Adrenal gland (tissue), 12 donors: ENCODE results near the gene C9orf153. TPM values are rescaled to one million over a fixed set of nuclear protein-coding genes. Genes with fewer than 3 reads are reported as not detected.

Experiments
- DNase-seq, 7 donors: peaks; one replicate each; pipeline ENCODE4 v3.0.0-alpha.2; 2019 to 2020
- H3K27ac ChIP-seq, 5 donors: fragments of 200-600 bp; sonication (generic) in 4 of 5; 1 replicate in 3 of 5; 2 replicates in 2 of 5; pipeline versions ENCODE4 v1.5.1 to v1.8.0; 2016 to 2020; ENCODE audit warnings: mild to moderate bottlenecking in 1 of 5
- H3K27me3 ChIP-seq: fragments of 200-600 bp; 2 replicates; pipeline ENCODE4 v1.8.0; 2021
- H3K36me3 ChIP-seq, 2 donors: fragments of 200-600 bp; replicated peaks in 1 of 2; 1 replicate in 1 of 2; 2 replicates in 1 of 2; pipeline versions ENCODE4 v1.5.1 to v1.8.0; 2018 to 2022
- H3K4me1 ChIP-seq, 2 donors: fragments of 200-600 bp; replicated peaks in 1 of 2; 1 replicate in 1 of 2; 2 replicates in 1 of 2; pipeline versions ENCODE4 v1.5.1 to v1.8.0; 2018 to 2021
- H3K4me3 ChIP-seq, 4 donors: fragments of 200-600 bp; sonication (generic) in 3 of 4; one replicate each; pipeline ENCODE4 v1.5.1; 2016 to 2018
- H3K9me3 ChIP-seq, 3 donors: fragments of 200-600 bp; sonication (generic) in 1 of 3; replicated peaks in 1 of 3; 1 replicate in 2 of 3; 2 replicates in 1 of 3; pipeline versions ENCODE4 v1.5.1 to v1.8.0; 2016 to 2021
- POLR2A ChIP-seq, 2 donors: fragments of 450-650 bp; IDR thresholded peaks; one replicate each; pipeline ENCODE4 v1.6.1; 2017; ENCODE audit warnings: antibody characterized with exemption in 2 of 2, mild to moderate bottlenecking in 2 of 2, moderate library complexity in 1 of 2
- WGBS, 4 donors: extraction: QIAGEN DNeasy Blood & Tissue Kit in 2 of 4; methylation state at CpG; one replicate each; pipeline versions ENCODE4 v1.1.5 to v1.1.7; 2013 to 2017; 5-methylcytosine and 5-hydroxymethylcytosine counted together
- intact Hi-C, 2 donors: fragments of 100-400 bp; cut with DNase I; formaldehyde crosslinking; loops; one replicate each; pipeline versions ENCODE4 v1.14.1 to v1.15.0; 2022 to 2023
- polyA plus RNA-seq, 3 donors: library from polyadenylated mRNA; stranded (reverse); fragments of 200-250 nt in 2 of 3; fragments of 350-450 nt in 1 of 3; fragmentation: Illumina TruSeq in 1 of 3; extraction: RNeasy Lipid Tissue Mini Kit (QIAGEN cat#74804) in 1 of 3; gene quantifications; one replicate each; pipeline ENCODE4 v1.2.3, GENCODE V29; 2013 to 2014
- total RNA-seq, 9 donors: library from RNA; depleted of rRNA in 4 of 9; stranded (reverse); fragments of >200 nt in 4 of 9; fragments of 120-200 nt in 1 of 9; fragmentation: NEBNext Ultra II Directional in 1 of 9; extraction: Animal tissue kit (Norgen Biotek cat#: 25700) in 1 of 9; gene quantifications; one replicate each; pipeline versions ENCODE4 v1.1.0 to v1.2.4, GENCODE V29; 2013 to 2023
- TF ChIP-seq, protein P1 (sequence below), 6 experiments: fragments of 450-650 bp in 4 of 6; fragments of 200-600 bp in 2 of 6; sonication (generic) in 1 of 6; IDR thresholded peaks; 1 replicate in 5 of 6; 2 replicates in 1 of 6; pipeline versions ENCODE4 v1.5.1 to v1.8.0; 2016 to 2021; ENCODE audit warnings: antibody characterized with exemption in 6 of 6, mild to moderate bottlenecking in 2 of 6, moderate library complexity in 1 of 6
- donor health status: healthy with polysubstance abuse.
- donor health status: Bipolar disorder and iron deficiency.
- donor health status: DM: yes; HTN: yes; CAD: no.
- donor health status: DM: no; HTN: no; CAD: no.
- donor health status: DM: no; HTN: no; CAD: no.
- donor health status: DM: yes; HTN: yes; CAD: no.

The C9orf153 gene
- total and polyA plus RNA-seq, 12 donors: 0.14 to 0.94 (median 0.37) TPM; not detected in 5

DNA sequence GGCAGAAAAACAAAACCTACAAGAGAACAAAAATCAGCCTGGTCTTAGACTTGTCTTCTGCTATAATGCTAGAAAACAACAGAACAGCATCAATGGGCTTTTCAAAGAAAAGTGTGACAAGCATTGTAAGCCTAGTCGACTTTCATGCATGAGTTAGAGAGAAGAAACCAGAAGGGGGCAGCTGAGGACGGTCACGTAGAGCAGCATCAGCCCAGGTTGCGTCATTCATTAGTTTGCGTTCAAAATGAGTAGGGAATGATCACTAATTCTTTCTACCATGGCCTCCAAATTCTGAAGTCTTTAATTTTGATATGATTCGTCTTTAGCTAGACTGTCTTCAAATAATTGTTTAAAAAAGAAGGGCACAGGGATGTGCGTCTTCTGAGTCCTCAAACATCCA lies 27.6 kb upstream of the C9orf153 start:
- no peak overlapping the region for H3K4me3 ChIP-seq
- no peak for TF ChIP-seq POLR2A (IDR thresholded peaks at IDR 0.05)
- TF ChIP-seq, protein P1, sequence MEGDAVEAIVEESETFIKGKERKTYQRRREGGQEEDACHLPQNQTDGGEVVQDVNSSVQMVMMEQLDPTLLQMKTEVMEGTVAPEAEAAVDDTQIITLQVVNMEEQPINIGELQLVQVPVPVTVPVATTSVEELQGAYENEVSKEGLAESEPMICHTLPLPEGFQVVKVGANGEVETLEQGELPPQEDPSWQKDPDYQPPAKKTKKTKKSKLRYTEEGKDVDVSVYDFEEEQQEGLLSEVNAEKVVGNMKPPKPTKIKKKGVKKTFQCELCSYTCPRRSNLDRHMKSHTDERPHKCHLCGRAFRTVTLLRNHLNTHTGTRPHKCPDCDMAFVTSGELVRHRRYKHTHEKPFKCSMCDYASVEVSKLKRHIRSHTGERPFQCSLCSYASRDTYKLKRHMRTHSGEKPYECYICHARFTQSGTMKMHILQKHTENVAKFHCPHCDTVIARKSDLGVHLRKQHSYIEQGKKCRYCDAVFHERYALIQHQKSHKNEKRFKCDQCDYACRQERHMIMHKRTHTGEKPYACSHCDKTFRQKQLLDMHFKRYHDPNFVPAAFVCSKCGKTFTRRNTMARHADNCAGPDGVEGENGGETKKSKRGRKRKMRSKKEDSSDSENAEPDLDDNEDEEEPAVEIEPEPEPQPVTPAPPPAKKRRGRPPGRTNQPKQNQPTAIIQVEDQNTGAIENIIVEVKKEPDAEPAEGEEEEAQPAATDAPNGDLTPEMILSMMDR (IDR thresholded peaks at IDR 0.05): peak in 5 of 6 experiments; percentile 16 to 42 (median 27)
- peaks cover 0 to 12% of the 10 kb centered on the region in 2 donors for H3K36me3 ChIP-seq
- H3K27ac ChIP-seq: peak overlapping the region in 1 of 5 donors; percentile 7
- intact Hi-C loops: no loop called here
- peaks cover 0 to 5% of the 10 kb centered on the region in 2 donors for H3K4me1 ChIP-seq
- WGBS, 4 donors: 48 to 72% (median 59%) methylated on average over 7 of the region's 7 CpGs
- H3K9me3 ChIP-seq: no peaks in the 10 kb centered on the region
- no peaks in the 10 kb centered on the region for H3K27me3 ChIP-seq
- DNase-seq: peak in 6 of 7 donors; percentile 31 to 80 (median 52)

DNA sequence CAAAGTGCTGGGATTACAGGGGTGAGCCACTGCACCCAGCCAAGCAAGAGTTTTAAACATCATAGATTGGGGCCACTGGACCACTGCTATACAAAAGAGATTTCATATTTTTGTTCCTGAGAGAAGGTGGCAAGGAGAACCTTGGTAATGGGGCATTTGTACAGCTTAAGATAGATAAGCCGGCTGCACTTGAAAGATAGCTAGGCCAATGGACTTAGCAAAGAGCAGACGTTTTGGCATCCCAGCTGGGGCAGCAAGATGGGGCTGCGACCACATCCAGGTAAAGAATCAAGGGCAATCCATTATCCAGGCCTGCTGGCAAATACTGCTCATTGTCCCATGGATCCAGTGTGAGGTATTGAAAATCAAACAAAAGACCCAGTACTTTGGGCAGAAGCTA lies 26.8 kb upstream of the C9orf153 start:
- no peak overlapping the region for H3K4me3 ChIP-seq
- H3K36me3 ChIP-seq: peaks cover 0 to 12% of the 10 kb centered on the region in 2 donors
- TF ChIP-seq POLR2A (IDR thresholded peaks at IDR 0.05): no peak
- TF ChIP-seq, protein P1 (IDR thresholded peaks at IDR 0.05): no peak
- H3K27ac ChIP-seq: no peak overlapping the region
- DNase-seq: no peak
- 48 to 62% (median 57%) methylated on average over 3 of the region's 3 CpGs for WGBS, 4 donors
- intact Hi-C loops: no loop called here
- no peaks in the 10 kb centered on the region for H3K9me3 ChIP-seq
- no peaks in the 10 kb centered on the region for H3K27me3 ChIP-seq
- peaks cover 2 to 7% of the 10 kb centered on the region in 2 donors for H3K4me1 ChIP-seq

DNA sequence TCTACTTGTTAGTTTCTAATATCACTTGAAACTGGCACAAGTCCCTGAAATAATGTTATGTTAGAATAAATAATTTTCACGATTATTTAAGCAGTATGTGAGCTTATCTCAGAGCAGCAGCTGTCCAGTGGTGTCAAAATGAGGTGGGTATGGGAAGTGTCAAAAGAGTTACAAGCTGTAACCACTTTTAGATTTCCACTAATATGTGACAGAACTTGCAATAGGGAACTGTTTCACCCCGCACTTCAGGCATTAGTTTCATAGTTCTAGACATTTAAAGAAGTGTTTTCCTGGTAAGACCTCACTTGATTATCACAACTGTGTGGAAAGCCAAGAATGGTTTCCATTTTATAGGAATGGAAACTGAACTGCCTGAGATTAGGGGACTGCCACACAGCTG lies 25.8 kb upstream of the C9orf153 start:
- Histone ChIP-seq H3K27me3 (no peaks in the 10 kb centered on the region), H3K27ac (no peak overlapping the region), H3K36me3 (peaks cover 0 to 12% of the 10 kb centered on the region in 2 donors), H3K4me1 (peaks cover 10 to 17% of the 10 kb centered on the region in 2 donors), H3K4me3 (no peak overlapping the region), H3K9me3 (no peaks in the 10 kb centered on the region)
- intact Hi-C loops: no loop called here
- DNase-seq: no peak
- 50 to 75% (median 70%) methylated on average over 2 of the region's 2 CpGs for WGBS, 4 donors
- TF ChIP-seq, protein P1 (IDR thresholded peaks at IDR 0.05): no peak
- no peak for TF ChIP-seq POLR2A (IDR thresholded peaks at IDR 0.05)

DNA sequence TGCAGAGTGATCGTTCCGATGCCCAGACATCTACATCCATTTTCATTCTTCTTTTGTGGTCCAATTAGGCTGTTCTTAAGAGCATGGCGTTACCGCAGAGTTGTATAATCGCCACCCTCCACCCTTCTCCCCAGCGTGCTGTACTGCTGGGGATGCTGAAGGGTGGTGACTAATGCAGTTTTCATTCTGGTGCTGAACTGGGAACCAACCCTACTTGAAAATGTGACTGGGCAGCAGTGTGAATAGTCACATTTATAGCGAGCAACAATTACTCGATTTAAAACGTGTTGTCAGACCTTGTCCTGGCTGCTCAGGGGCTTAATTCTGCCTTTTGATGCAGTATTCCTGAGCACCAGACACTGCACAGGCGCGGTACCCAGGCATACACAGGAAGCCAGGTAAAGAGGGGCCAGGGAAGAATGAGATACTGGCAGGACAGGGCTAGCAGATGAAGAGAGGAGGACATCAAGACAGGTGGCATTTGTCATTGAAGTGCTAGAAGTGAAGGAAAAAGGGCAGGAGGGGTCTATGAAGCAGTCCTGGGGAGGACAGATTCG lies 23.6 kb upstream of the C9orf153 start:
- 13 to 18% (median 15%) methylated on average over 12 of the region's 12 CpGs for WGBS, 4 donors
- intact Hi-C loops: no loop called here
- no peaks in the 10 kb centered on the region for H3K27me3 ChIP-seq
- no peaks in the 10 kb centered on the region for H3K9me3 ChIP-seq
- H3K36me3 ChIP-seq: peaks cover 0 to 7% of the 10 kb centered on the region in 2 donors
- H3K4me3 ChIP-seq: peak overlapping the region; percentile 30 to 82 (median 61)
- TF ChIP-seq, protein P1 (IDR thresholded peaks at IDR 0.05): no peak
- no peak for TF ChIP-seq POLR2A (IDR thresholded peaks at IDR 0.05)
- H3K27ac ChIP-seq: peak overlapping the region; percentile 51 to 99 (median 98)
- peaks cover 10 to 30% of the 10 kb centered on the region in 2 donors for H3K4me1 ChIP-seq
- DNase-seq: peak in 1 of 7 donors; percentile 71
